HS-5 (cell line): Measurements from ENCODE around the gene UVSSA.
"Not testable (repeated sequence)": the region's sequence is repeated elsewhere in the genome, so short reads cannot be mapped to it uniquely, and the experiment has no call there.

Source experiments
- DNase-seq: peaks from one replicate; pipeline ENCODE4 v3.0.0-alpha.2; 2012; ENCODE audit warnings: low read depth

UVSSA gene

GRCh38 chr4:1421657-1422056 lies 74.6 kb downstream of the UVSSA start:
- DNase-seq = no peak

DNA sequence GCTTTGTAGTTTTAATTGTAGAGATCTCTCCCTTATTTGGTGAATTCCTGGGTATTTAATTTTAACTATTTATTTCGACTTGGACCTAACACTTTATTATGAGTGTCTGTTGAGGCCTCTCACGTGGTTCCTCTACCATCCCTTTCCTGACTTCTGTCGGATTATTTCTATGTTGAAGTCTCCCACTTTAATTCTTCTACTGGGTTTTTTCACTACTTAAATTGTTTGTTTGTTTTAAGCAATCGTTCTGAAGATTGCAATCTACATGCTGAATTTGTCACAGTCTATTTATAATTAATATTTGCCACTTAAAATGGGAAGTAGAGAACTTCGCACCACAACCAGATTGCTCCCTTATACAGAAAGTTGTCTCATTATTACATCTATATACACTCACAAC lies 80.0 kb downstream of the UVSSA start:
- DNase-seq = no peak

DNA sequence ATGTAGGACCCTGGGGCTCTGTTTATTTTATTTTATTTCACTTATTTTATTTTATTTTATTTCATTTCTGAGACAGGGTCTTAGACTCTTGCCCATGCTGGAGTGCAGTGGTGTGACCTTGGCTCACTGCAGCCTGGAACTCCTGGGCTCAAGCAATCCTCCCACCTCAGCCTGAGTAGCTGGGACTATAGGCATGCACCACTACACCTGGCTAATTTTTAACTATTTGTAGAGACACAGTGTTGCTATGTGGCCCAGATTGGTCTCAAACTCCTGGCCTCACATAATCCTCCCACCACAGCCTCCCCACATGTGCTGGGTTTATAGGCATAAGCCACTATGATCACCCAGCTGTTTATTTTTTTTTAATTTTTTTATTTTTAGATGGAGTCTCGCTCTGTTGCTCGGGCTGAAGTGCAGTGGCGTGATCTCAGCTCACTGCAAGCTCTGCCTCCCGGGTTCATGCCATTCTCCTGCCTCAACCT lies 96.7 kb downstream of the UVSSA start:
- not testable (repeated sequence) for DNase-seq
